Activated T-cell treated with anti-CD3 and anti-CD28 coated beads for 1 hour (primary cell): ENCODE results near the gene ZNF595.
"Not testable (repeated sequence)": the region's sequence is repeated elsewhere in the genome, so short reads cannot be mapped to it uniquely, and the experiment has no call there.

Experiments used
- DNase-seq: peaks from one replicate; pipeline ENCODE4 v3.0.0-alpha.2; 2020; ENCODE audit warnings: low read depth

Gene ZNF595

GRCh38 chr4:86559-87324 lies 33.6 kb downstream of the ZNF595 start:
- not testable (repeated sequence) for DNase-seq

- DNase-seq: no peak
Measured at GRCh38 chr4:98386-98785, 45.3 kb downstream of the ZNF595 start.

GRCh38 chr4:99863-100262 lies 46.7 kb downstream of the ZNF595 start:
- DNase-seq: no peak

GRCh38 chr4:107083-107443 lies 53.9 kb downstream of the ZNF595 start:
- DNase-seq: no peak

- DNase-seq: no peak
Measured at GRCh38 chr4:107444-108429, 54.6 kb downstream of the ZNF595 start.

- no peak for DNase-seq
Measured at GRCh38 chr4:112771-113170, 59.6 kb downstream of the ZNF595 start.

- no peak for DNase-seq
Measured at GRCh38 chr4:113732-114131, 60.6 kb downstream of the ZNF595 start.

- DNase-seq: no peak
Measured at GRCh38 chr4:114149-114548, 61.0 kb downstream of the ZNF595 start.

GRCh38 chr4:116499-116898 lies 63.4 kb downstream of the ZNF595 start:
- DNase-seq: no peak

GRCh38 chr4:120616-121015 lies 67.5 kb downstream of the ZNF595 start:
- no peak for DNase-seq

GRCh38 chr4:121408-122084 lies 68.4 kb downstream of the ZNF595 start:
- no peak for DNase-seq

- not testable (repeated sequence) for DNase-seq
Measured at GRCh38 chr4:123922-124274, 70.8 kb downstream of the ZNF595 start.

- peak; percentile 81 for DNase-seq
Measured at GRCh38 chr4:124275-125081, 71.4 kb downstream of the ZNF595 start, which contains the start of gene ZNF718. TSS of gene ZNF718 (plus strand) at chr4:124501. CDS start at chr4:124671, 170 bp downstream.

- DNase-seq: peak; percentile 16
Measured at GRCh38 chr4:125091-125771, 72.1 kb downstream of the ZNF595 start.

GRCh38 chr4:125833-126232 lies 72.7 kb downstream of the ZNF595 start:
- no peak for DNase-seq

GRCh38 chr4:132483-132882 lies 79.4 kb downstream of the ZNF595 start:
- DNase-seq: no peak
